Lung (tissue), 12 donors: ENCODE measurements around the gene IFI16. TPM values are rescaled to one million over a fixed set of nuclear protein-coding genes. Genes with fewer than 3 reads are reported as not detected.

Experiments
- ATAC-seq: fragments of 200-7000 bp; cut with Tn5 transposase; one replicate; pipeline ENCODE4 v1.9.1; 2020; ENCODE audit warnings: moderate number of reproducible peaks; ENCODE audit not compliant: insufficient read depth, low FRiP score
- DNase-seq, 3 donors: peaks; one replicate each; pipeline ENCODE4 v3.0.0-alpha.2; 2013 to 2017
- H3K27ac ChIP-seq, 2 donors: one replicate each; pipeline ENCODE4 v1.5.1; 2013; ENCODE audit warnings: mild to moderate bottlenecking in 2 of 2, moderate library complexity in 2 of 2, control low read depth in 1 of 2, inconsistent platforms in 1 of 2, low read depth in 1 of 2, low read length in 1 of 2
- H3K27me3 ChIP-seq, 3 donors: one replicate each; pipeline ENCODE4 v1.5.1; 2013; ENCODE audit warnings: low read length in 2 of 3; ENCODE audit not compliant: control insufficient read depth in 3 of 3, insufficient read depth in 3 of 3
- H3K36me3 ChIP-seq, 4 donors: one replicate each; pipeline ENCODE4 v1.5.1; 2013; ENCODE audit warnings: low read length in 4 of 4, mild to moderate bottlenecking in 1 of 4, moderate library complexity in 1 of 4; ENCODE audit not compliant: control insufficient read depth in 4 of 4, insufficient read depth in 4 of 4
- H3K4me1 ChIP-seq, 5 donors: one replicate each; pipeline ENCODE4 v1.5.1; 2013; ENCODE audit warnings: low read length in 5 of 5, mild to moderate bottlenecking in 2 of 5, moderate library complexity in 1 of 5; ENCODE audit not compliant: control insufficient read depth in 5 of 5, insufficient read depth in 5 of 5
- H3K4me3 ChIP-seq: one replicate; pipeline ENCODE4 v1.5.1; 2013; ENCODE audit warnings: mild to moderate bottlenecking, control low read depth, moderate library complexity
- H3K9ac ChIP-seq, 2 donors: one replicate each; pipeline ENCODE4 v1.5.1; 2013; ENCODE audit warnings: low read length in 2 of 2, control low read depth in 1 of 2; ENCODE audit not compliant: insufficient read depth in 1 of 2
- H3K9me3 ChIP-seq, 4 donors: one replicate each; pipeline ENCODE4 v1.5.1; 2013; ENCODE audit warnings: low read length in 3 of 4, mild to moderate bottlenecking in 1 of 4, moderate library complexity in 1 of 4; ENCODE audit not compliant: control insufficient read depth in 4 of 4, insufficient read depth in 3 of 4
- CTCF ChIP-seq: IDR thresholded peaks from 2 replicates; pipeline ENCODE4 v1.5.1; 2012; ENCODE audit warnings: mild to moderate bottlenecking; ENCODE audit errors: control extremely low read depth, extremely low read depth
- WGBS, 2 donors: extraction: QIAGEN DNeasy Blood & Tissue Kit; methylation state at CpG; one replicate each; pipeline ENCODE4 v1.1.7; 2013; 5-methylcytosine and 5-hydroxymethylcytosine counted together
- polyA plus RNA-seq, 2 donors: library from polyadenylated mRNA; stranded (reverse); fragments of 200-250 nt; gene quantifications; one replicate each; pipeline ENCODE4 v1.2.1, GENCODE V29; 2013
- total RNA-seq, 2 donors: library from RNA; depleted of rRNA in 1 of 2; stranded (reverse); fragments of >200 nt in 1 of 2; gene quantifications; one replicate each; pipeline ENCODE4 v1.2.1, GENCODE V29; 2014 to 2021
- donor health status: control.
- donor health status: control.
- donor health status: Bipolar disorder and iron deficiency.
- donor health status: healthy.
- donor health status: DM: yes; HTN: yes; CAD: no.

Gene IFI16
- total and polyA plus RNA-seq, 4 donors, result 60.7 to 124 (median 81.4) TPM

- 67 to 83% methylated on average over 1 of the region's 1 CpG for WGBS, 2 donors
- Histone ChIP-seq H3K36me3 (no peaks in the 10 kb centered on the region), H3K27me3 (no peaks in the 10 kb centered on the region), H3K4me1 (no peaks in the 10 kb centered on the region), H3K4me3 (no peak overlapping the region), H3K9me3 (peaks cover 0 to 5% (median 0%) of the 10 kb centered on the region in 4 donors), H3K9ac (no peak overlapping the region), H3K27ac (no peak overlapping the region)
- DNase-seq (no peak), ATAC-seq (no peak)
- TF ChIP-seq CTCF, result no peak
Observed at GRCh38 chr1:158989424-158989823, 20.3 kb upstream of the IFI16 start.

- Histone ChIP-seq H3K9me3 (peaks cover 0 to 2% (median 0%) of the 10 kb centered on the region in 4 donors), H3K27ac (no peak overlapping the region), H3K36me3 (no peaks in the 10 kb centered on the region), H3K4me1 (no peaks in the 10 kb centered on the region), H3K4me3 (no peak overlapping the region), H3K9ac (no peak overlapping the region), H3K27me3 (no peaks in the 10 kb centered on the region)
- no peak for ATAC-seq
- 85 to 97% methylated on average over 4 of the region's 4 CpGs for WGBS, 2 donors
- no peak for DNase-seq
- TF ChIP-seq CTCF, result no peak
Observed at GRCh38 chr1:158992787-158993312, 16.9 kb upstream of the IFI16 start.

GRCh38 chr1:158996998-158997397 is 12.7 kb upstream of the IFI16 start:
- Histone ChIP-seq H3K27ac (no peak overlapping the region), H3K4me1 (peaks cover 0 to 16% (median 0%) of the 10 kb centered on the region in 5 donors), H3K27me3 (no peaks in the 10 kb centered on the region), H3K9ac (no peak overlapping the region), H3K9me3 (peaks cover 0 to 2% (median 0%) of the 10 kb centered on the region in 4 donors), H3K36me3 (no peaks in the 10 kb centered on the region), H3K4me3 (no peak overlapping the region)
- no peak for DNase-seq
- ATAC-seq, result no peak
- WGBS, 2 donors, result 70 to 73% methylated on average over 5 of the region's 5 CpGs
- no peak for TF ChIP-seq CTCF
